ENCODE results near the gene PRUNE2.
"Not testable (repeated sequence)": the region's sequence is repeated elsewhere in the genome, so short reads cannot be mapped to it uniquely, and the experiment has no call there.

The PRUNE2 gene

GRCh38 chr9:76598981-76599380 lies 306.9 kb downstream of the PRUNE2 start:
- no peak for DNase-seq (ENCODE audit: low read depth, low spot score)

GRCh38 chr9:76595645-76596044 lies 310.3 kb downstream of the PRUNE2 start:
- DNase-seq (ENCODE audit: low read depth, low spot score) = no peak

DNA sequence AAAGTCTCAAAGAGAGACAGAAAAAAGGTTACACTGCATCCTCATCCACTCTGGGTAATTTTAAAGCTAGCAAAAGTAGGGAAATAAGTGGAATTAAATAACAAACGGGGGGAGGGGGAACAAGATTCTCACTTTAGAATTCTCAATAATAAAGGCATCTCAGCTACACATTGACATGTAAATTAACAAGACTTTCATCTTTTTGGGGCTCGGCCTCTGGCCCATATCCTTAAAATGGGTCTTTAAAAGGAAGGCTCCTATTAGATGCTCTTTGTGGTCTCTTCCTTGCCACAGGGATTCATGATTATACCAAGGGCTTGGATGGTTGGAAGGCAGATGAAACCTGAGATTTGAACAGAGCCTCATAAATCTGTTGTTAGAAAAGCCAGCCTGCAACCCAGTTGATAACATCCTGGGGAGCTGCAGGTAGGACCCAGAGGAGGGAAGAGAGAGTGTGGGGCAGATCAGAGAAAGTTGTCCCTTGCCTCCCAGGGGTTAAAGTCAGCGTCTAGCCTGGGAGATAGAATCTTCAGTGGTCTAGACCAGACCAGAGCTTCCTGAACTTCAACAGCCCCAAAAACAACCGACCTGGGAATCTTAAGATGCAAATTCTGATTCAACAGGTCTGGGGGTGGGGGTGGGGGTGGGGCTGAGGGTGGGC lies 311.0 kb downstream of the PRUNE2 start:
- no peak for DNase-seq (ENCODE audit: low read depth, low spot score)

GRCh38 chr9:76593961-76594735 lies 311.8 kb downstream of the PRUNE2 start:
- not testable (repeated sequence) for DNase-seq (ENCODE audit: low read depth, low spot score)

GRCh38 chr9:76592974-76593347 lies 313.0 kb downstream of the PRUNE2 start:
- DNase-seq (ENCODE audit: low read depth, low spot score) = no peak

GRCh38 chr9:76592091-76592973 lies 313.6 kb downstream of the PRUNE2 start:
- no peak for DNase-seq (ENCODE audit: low read depth, low spot score)

DNA sequence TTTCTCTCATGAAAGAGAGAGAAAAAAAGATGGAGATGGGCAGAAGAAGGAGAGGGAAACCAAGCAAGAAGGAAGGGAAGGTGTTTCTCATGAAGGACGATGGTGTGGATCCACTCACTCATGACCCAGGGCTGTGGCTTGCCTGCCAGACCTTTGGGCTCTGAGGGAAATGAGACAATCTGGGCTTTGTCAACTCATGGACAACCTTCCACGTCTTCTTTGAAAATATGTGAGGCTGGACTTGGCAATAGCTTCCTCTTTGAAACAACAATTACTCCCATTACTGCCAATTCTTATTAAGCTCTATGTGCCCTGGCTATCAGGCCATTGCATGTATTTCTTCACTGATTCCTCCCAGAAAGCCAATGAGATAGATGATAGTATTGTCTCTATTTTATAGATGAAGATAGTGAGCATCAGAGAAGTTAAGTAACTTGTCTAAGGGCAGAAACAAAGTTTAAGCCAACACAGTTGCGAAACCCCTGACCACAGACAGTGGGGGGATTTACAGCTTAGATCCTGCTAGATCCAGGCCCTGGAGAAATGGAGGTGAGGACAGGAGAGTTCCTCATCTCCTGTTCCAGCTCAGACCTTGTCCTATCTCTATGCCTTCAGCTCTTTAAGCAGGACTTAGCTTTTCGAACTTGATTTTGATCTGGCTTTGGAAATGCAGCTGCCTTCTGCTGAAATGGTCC lies 314.5 kb downstream of the PRUNE2 start:
- no peak for DNase-seq (ENCODE audit: low read depth, low spot score)

- no peak for DNase-seq (ENCODE audit: low read depth, low spot score)
These were observed 317.6 kb downstream of the PRUNE2 start for GRCh38 chr9:76588316-76588715.

DNA sequence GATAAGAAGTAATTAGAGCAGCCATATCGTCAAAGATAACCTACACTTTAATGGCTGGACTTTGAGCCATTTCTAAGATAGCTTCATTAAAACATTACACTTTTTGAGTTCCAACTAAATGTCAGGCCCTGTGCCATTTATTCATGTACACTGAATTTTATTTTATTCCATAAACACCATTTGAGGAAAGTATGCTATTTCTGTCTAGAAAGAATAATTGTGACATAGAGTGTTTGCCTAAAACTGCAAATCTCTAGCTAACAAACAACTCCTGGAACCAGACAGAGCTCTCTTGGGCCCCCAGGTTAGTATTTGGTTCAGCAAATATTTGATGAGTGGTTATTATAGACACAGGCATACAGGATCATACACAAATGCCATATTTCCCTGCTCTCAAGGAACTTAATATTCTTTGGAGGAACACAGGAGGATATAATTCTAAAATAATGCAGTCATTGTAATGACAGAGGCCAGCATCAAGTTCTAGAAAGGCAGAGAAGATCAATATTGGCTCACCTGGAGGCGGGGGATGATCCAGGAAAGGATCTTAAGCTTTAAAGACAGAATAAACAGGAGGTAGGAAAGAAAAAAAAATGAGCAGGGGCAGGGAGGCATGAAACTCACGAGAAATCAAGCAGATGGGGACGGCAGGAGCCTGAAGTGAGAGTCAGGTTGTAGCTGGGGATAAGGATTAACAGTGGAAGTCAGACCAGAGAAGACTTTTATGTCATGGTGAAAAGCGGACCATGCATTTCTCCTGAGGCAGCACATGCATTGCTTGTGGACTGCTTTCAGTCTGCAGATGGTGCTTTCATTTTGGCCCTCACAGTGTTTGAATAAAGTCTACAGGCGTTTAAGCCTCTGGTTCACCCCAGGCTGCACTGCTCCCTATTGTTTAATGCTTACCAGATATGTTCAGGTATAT lies 319.3 kb downstream of the PRUNE2 start:
- DNase-seq (ENCODE audit: low read depth, low spot score) = no peak

DNA sequence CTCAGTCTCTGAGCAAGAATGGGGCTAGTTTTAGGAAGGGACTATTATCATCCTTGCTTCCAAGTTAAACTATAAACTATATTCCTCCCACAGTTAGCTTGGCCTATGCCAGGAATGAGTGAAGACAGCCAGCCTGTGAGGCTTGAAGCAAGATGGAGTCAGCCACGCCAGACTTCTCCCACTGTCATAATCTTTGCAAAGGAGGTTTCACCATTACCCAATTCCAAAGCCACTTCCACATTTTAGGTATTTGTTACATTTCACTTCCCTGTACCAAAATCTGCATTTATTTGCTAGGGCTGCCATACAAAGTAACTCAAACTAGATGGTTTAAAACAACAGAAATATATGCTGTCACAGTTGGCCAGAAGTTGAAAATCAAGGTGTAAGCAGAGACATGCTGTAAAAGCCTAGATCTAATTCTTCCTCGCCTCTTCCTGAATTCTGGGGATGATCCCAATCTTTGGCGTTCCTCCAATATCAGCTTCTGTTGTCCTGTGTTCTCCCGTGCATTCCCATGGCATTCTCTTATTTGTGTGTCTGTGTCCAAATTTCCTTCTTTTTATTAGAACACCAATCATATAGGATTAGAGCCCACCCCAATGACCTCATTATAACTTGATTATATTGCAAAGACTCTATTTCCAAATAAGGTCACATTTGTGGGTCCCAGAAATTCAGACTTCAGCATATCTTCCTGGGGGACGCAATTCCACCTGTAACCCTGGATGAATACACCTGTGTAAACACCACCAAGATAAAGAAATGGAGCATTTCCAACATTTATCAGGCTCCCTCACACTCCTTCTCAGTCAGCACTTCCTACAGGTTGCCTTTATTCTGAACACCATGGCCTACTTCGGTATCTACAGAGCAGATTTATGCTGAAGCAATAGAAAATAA lies 320.2 kb downstream of the PRUNE2 start:
- no peak for DNase-seq (ENCODE audit: low read depth, low spot score)

DNA sequence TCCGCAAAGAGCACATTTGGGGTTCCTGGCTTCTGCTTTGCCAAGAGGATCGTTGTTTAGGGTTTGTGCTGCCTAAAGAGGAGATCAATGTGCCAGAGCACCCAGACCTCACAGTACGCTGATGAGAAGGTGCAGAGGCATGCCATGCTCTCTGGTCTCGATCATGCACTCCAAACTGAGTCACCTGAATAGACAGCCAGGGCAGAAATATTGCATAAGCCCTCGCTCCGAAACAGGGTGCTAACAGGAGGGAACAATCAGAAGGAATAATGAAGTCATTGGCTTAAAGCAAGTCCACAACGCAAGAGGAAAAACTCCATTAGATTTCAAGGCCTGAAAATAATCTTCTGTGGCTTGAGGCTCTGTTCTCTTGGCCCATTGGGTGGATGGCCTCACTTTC lies 322.7 kb downstream of the PRUNE2 start:
- DNase-seq (ENCODE audit: low read depth, low spot score) = no peak

DNA sequence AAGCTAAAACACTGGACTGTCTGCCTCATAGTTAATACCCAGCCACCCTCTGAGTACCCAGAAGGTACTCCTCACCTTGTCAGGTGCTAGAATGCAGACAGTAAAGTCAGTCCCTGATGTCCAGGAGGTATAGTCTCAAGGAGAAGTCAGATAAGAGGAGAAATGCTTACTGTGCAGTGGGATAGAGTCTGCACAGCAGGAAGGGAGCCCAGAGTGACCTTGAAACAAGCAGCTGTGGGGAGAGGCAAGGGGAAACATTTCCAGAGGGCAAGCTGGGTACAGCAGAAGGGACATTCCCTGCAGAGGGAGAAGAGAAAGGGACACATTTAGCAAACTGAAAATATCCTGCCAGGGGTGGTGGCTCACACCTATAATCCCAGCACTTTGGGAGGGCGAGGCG lies 324.2 kb downstream of the PRUNE2 start:
- no peak for DNase-seq (ENCODE audit: low read depth, low spot score)

DNA sequence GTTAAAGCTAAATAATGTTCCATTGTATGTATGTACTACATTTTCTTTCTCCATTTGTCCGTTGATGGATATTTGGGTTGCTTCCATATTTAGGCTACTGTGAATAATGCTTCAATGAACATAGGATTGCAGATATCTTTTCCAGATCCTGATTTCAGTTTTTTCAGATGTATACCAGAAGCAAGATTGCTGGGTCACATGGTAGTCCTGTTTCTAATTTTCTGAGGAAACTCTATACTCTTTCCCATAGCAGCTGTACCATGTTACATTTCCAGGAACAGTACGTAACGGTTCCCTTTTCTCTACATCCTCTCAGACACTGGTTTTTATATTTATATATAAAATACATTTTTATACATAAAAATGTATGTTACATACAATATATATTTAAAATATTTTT lies 325.1 kb downstream of the PRUNE2 start:
- DNase-seq (ENCODE audit: low read depth, low spot score) = no peak

DNA sequence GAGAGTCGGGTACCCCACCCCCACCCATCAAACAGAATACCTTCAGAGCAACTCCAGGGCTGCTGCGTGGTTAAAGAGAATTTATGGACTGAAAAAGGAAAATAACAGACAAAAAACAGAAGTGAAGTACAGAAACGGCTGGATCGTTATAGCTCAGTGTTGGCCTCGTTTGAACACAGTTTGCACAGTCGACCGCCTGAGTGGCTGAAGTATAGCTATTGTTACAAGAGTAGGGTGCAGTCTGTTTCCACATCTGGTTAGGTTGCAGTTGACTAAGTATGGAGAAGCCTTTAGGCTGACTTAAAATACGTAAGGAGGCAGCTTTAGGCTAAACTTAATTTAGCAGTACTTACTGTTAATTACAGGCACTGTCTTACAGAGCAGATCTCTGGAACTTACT lies 325.7 kb downstream of the PRUNE2 start:
- DNase-seq (ENCODE audit: low read depth, low spot score) = no peak

GRCh38 chr9:76576344-76576743 lies 329.6 kb downstream of the PRUNE2 start:
- DNase-seq (ENCODE audit: low read depth, low spot score) = no peak

GRCh38 chr9:76575761-76576160 lies 330.2 kb downstream of the PRUNE2 start:
- DNase-seq (ENCODE audit: low read depth, low spot score) = no peak

DNA sequence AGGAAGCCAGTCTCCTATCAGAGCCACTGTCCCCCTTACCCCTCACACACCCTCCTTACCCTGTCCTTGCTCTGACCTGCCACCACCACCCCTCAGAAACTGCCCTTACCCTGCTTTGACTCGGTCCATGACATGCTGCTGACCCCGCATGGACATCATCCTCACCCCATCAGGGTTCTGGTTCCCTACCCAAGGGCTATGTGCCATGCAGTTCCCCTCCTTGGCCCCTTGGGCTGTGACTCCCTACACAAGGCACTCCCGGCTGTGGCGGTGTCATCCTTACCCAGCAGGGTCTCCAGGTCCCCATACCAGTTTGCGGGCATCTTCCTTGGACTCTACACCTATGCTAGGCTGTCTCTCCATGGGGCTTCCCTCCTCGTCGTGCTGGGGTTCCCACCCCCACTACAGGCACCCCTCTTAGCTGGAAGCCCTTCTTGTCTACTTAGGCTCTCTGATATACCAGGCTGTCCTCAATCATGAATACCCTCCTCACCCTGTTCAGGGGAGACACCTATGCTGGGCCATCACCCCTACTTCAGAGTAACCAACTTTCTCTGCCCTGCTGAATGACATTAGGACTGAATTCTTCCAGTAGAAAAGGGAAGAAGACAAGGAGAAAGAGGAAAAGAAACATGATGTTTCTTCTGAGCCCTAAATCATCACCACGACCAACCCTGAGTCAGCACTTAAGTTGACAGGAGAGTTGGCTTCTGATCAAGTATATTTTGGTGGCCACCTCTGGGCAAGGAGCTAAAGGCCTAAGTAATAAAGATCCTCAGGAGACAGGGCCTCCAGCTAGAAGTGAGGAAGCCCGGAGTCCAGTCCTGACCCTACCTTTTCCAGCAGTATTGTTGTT lies 331.8 kb downstream of the PRUNE2 start:
- DNase-seq (ENCODE audit: low read depth, low spot score) = no peak

- no peak for DNase-seq (ENCODE audit: low read depth, low spot score)
These were observed 332.5 kb downstream of the PRUNE2 start for GRCh38 chr9:76573408-76573807.

DNA sequence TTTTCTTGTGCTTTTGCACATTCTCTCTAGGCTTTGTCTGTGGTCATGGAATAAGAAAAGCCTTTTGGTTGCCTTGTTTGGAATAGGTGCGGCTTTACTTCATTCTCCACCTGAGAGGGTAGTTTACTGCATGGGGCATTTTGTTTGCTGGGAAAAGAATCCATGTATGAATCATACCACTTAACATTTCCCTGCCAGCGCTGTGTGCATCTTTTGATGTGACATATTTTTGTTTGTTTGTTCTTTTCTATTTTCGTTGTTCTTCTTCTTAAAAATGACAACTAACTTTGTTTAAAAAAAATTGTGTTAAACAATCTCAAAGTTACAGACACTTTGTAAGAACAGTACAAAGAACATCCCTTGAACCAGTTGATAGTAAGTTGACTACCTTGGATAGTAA lies 333.8 kb downstream of the PRUNE2 start:
- no peak for DNase-seq (ENCODE audit: low read depth, low spot score)

All from smooth muscle cell of the brain vasculature (primary cell).